Fibroblast of the aortic adventitia (primary cell): ENCODE measurements around the gene BIRC3. TPM values are rescaled to one million over a fixed set of nuclear protein-coding genes. Genes with fewer than 3 reads are reported as not detected.

Experiments
- DNase-seq: peaks from one replicate; pipeline ENCODE4 v3.0.0-alpha.2; 2010; ENCODE audit warnings: low read depth
- H3K4me3 ChIP-seq: 2 replicates; pipeline ENCODE4 v1.5.1; 2011; ENCODE audit warnings: low read depth, mild to moderate bottlenecking, control low read depth, low read length, moderate library complexity
- total RNA-seq: library from RNA; depleted of rRNA; stranded (reverse); fragments of >200 nt; gene quantifications from 2 replicates; pipeline ENCODE4 v1.2.3, GENCODE V29; 2012; ENCODE audit warnings: low replicate concordance
- TF ChIP-seq, protein P1 (sequence below): IDR thresholded peaks from 2 replicates; pipeline ENCODE4 v1.5.1; 2011; ENCODE audit warnings: mild to moderate bottlenecking, low read length, control low read depth, inconsistent platforms; ENCODE audit not compliant: insufficient read depth

Gene BIRC3
- total RNA-seq, 1 donor = 2.4 TPM

- no peak for DNase-seq
- TF ChIP-seq, protein P1, sequence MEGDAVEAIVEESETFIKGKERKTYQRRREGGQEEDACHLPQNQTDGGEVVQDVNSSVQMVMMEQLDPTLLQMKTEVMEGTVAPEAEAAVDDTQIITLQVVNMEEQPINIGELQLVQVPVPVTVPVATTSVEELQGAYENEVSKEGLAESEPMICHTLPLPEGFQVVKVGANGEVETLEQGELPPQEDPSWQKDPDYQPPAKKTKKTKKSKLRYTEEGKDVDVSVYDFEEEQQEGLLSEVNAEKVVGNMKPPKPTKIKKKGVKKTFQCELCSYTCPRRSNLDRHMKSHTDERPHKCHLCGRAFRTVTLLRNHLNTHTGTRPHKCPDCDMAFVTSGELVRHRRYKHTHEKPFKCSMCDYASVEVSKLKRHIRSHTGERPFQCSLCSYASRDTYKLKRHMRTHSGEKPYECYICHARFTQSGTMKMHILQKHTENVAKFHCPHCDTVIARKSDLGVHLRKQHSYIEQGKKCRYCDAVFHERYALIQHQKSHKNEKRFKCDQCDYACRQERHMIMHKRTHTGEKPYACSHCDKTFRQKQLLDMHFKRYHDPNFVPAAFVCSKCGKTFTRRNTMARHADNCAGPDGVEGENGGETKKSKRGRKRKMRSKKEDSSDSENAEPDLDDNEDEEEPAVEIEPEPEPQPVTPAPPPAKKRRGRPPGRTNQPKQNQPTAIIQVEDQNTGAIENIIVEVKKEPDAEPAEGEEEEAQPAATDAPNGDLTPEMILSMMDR = no peak
- H3K4me3 ChIP-seq = no peak overlapping the region
Measured at GRCh38 chr11:102314784-102315183, 2.5 kb upstream of the BIRC3 start.

DNA sequence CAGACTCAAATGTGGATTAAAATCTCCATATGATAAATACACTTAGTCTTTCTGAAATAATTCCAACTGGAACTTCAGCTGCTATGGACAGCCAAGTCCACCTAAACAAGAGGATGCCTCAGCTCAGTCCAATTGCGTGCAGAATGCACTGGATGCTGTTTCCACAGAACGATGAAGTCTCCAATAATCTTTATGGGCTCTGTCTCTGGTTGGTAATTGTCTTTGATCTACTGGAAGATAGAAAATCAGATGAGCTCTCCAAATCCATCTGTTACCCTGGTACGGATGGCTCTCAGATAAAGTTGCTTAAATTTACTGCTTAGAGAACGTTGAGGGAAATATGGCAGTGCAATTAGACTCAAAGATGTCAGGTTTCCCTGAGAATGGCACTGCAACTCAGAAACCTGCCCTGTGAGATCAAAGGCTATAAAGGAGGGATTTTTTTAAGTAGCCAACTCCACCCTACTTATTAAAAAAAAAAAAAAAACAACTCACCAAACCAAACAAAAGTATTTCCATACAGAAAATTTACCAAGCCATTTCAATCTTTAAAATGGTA lies 859 bp upstream of the BIRC3 start:
- DNase-seq = no peak
- TF ChIP-seq, protein P1 = no peak
- H3K4me3 ChIP-seq = no peak overlapping the region

DNA sequence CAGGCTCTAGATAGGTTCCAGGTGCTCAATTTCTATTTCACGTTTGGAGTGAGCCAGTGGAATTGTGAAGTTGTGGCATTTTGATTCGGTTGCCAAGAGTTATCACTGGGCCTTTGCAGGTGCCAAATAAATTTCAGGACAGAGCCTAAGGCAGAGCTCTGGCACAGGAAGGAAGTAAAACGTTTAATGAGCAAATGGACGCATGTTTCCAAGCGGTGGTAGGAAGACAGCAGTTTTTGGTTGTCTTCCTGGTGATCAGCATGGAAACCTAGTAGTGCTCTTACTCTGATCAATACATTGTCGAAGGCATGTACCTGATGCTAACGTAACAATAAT lies 452 bp downstream of the BIRC3 start:
- TF ChIP-seq, protein P1 = no peak
- DNase-seq = peak; percentile 17
- H3K4me3 ChIP-seq = peak overlapping the region; percentile 72

DNA sequence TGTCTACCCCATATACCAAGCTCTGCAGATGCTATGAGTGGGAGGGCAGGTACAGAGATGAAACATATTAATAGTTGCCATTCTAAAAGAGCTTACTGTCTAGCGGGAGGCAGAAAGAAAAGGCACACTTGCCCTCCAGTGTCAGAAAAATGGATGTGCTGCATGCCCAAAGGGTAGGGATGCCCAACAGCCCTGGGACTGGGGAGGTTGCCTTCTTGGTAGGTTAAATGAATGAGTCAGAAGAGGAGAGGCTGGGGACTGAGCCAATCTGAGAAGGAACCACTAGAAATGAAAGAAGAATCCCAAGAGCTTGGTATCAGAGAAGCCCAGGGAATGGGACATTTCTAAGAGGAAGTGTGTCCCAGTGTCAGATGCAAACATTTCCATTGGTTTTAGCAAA lies 1.2 kb downstream of the BIRC3 start:
- peak; percentile 26 for DNase-seq
- no peak overlapping the region for H3K4me3 ChIP-seq
- TF ChIP-seq, protein P1 = no peak

DNA sequence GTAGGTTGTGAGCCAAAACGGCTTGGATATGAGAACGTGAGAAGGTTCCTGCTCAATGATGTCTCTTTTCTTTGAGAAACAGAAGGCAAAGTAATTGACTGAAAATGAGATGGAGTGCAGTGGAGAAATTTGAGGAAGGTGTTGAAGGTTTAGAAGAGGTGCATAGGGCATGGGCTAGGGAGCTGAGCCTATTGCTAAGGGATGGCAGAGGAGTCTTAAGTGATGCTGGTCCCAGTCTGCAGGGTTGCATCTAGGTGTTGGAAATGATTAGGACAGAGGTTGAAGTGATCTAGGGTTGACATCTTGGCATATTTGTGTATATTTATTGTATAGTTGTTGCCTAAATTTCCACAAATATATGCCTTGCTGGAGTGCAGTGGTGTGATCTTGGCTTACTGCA lies 2.3 kb downstream of the BIRC3 start:
- DNase-seq = no peak
- no peak overlapping the region for H3K4me3 ChIP-seq
- TF ChIP-seq, protein P1 = no peak

DNA sequence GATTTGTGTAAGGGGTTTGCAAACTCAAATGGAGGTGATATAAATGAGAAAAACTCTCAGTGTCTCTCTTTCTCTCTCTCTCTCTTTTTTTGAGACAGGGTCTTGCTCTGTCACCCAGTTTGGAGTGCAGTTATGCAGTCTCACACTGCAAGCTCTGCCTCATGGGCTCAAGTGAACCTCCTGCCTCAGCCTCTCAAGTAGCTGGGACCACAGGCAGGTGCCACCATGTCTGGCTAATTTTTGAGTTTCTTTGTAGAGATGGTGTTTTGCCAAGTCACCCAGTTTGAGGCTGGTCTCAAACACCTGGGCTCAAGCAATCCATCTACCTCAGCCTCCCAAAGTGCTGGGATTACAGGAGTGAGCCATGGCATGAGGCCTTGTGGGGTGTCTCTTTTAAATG lies 2.9 kb downstream of the BIRC3 start:
- no peak overlapping the region for H3K4me3 ChIP-seq
- TF ChIP-seq, protein P1 = no peak
- DNase-seq = no peak

DNA sequence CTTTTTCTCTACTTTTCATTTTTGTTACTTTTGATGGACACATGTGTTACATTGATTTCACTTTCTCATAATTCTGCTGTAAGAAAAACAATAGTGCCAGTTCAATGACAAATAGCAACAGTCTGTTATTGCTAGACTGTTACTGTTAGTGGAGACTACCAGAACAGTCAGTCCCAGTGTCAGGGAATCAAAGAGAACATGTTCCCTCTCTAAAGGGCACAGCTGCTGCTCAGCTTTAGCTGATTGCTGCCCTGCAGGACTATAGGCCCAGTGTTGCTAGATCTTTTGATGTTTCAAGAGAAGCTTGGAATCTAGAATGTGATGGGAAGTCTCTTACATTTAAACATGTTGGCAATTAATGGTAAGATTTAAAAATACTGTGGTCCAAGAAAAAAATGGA lies 3.4 kb downstream of the BIRC3 start:
- H3K4me3 ChIP-seq = no peak overlapping the region
- TF ChIP-seq, protein P1 = no peak
- DNase-seq = no peak
